ENCODE data around the gene NCOA3.
"Not testable (repeated sequence)": the region's sequence is repeated elsewhere in the genome, so short reads cannot be mapped to it uniquely, and the experiment has no call there.

Gene NCOA3

DNA sequence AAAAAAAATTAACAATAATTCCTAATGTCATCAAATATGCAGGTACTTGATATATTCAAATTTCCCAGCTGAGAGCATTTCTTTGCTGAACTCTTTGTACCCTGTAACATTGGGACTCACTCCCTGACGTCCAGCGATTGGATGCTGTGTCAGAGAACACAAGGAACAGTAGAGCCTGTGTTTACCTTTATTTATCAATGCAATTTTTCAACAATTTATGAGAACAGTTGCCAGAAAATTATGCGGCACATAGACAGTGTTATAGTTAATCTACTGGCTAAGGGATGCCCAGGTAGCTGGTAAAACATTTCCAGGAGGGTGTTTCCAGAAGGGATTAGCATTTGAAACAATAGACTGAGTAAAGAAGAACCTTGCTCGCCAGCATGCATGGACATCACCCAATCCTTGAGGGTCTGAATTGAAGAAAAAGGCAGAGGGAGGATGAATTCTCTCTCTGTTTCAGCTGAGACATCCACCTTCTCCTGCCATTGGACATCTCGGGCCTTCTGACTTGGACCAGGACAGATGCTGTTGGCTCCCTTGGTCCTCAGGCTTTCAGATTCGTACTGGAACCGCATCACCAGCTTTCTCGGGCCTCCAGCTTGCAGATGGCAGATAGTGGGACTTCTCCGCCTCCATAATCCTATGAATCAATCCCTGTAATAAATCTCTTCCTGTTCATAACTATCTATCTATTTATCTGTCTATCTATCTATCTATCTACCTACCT, 42.2 kb upstream of the NCOA3 start:
- TF ChIP-seq Cebpa-rat (IDR thresholded peaks at IDR 0.05) = no peak
- Histone ChIP-seq H3K4me2 (no peak overlapping the region), H3K27me3 (no peaks in the 10 kb centered on the region), H3K4me3 (no peak overlapping the region), H3K27ac (no peak overlapping the region), H3K9me3 (no peaks in the 10 kb centered on the region), H3K36me3 (no peaks in the 10 kb centered on the region), H3K9ac (no peak overlapping the region), H4K20me1 (no peaks in the 10 kb centered on the region), H3K4me1 (no peaks in the 10 kb centered on the region)

DNA sequence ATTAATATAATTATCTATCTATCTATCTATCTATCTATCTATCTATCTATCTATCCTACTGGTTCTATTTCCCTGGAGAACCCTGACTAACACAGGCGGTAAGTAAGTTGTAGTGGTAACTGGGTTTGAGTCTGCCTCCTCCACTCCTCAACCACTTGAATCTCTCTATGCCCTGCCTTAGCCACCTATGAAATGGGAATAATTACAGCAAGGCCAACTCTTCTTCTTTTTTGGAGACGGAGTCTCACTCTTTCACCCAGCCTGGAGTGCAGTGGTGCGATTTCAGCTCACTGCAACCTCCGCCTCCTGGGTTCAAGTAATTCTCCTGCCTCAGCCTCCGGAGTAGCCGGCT, 41.0 kb upstream of the NCOA3 start:
- not testable (repeated sequence) for H3K4me2 ChIP-seq, H3K27ac ChIP-seq, H3K4me3 ChIP-seq, H3K9ac ChIP-seq, H4K20me1 ChIP-seq, H3K9me3 ChIP-seq, H3K4me1 ChIP-seq, H3K36me3 ChIP-seq, H3K27me3 ChIP-seq

DNA sequence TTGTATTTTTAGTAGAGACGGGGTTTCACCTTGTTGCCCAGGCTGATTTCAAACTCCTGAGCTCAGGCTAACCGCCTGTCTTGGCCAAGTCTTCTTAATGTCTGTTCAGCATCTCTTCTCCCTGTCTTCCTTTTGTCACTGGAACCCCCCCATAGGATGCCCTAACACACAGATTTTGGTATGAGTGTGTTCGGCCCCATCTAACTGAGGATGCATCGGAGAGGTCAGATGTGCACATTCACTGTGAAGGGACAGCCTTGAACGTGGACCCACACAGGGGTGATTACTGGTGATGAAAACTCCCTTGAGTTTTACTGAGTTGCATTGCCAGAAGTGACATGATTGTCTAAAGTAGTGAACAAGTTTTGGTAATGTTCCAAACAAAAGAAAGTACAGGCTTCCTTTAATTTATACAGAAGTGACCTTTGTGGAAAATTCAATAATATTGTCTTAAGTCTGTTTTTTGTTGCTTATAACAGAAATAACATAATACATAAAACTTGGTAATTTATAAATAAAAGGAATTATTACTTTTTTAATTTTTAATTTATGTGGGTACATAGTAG, 40.5 kb upstream of the NCOA3 start:
- no peak overlapping the region for H3K4me3 ChIP-seq
- no peaks in the 10 kb centered on the region for H3K27me3 ChIP-seq
- H3K36me3 ChIP-seq = no peaks in the 10 kb centered on the region
- H3K27ac ChIP-seq = no peak overlapping the region
- no peaks in the 10 kb centered on the region for H3K4me1 ChIP-seq
- no peak overlapping the region for H3K4me2 ChIP-seq
- H4K20me1 ChIP-seq = no peaks in the 10 kb centered on the region
- no peak overlapping the region for H3K9ac ChIP-seq
- no peaks in the 10 kb centered on the region for H3K9me3 ChIP-seq
- TF ChIP-seq Cebpa-rat (IDR thresholded peaks at IDR 0.05) = no peak

DNA sequence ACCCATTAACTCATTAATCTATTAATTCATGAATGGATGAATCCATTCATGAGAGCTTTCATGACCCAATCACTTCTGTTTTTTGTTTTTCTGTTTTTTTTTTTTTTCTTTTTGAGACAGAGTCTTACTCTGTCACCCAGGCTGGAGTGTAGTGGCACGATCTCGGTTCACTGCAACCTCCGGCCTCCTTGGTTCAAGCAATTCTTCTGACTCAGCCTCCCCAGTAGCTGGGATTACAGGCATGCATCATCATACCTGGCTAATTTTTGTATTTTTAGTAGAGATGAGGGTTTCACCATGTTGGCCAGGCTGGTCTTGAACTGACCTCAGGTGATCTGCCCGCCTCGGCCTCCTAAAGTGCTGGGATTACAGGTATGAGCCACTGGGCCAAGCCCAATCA, 39.8 kb upstream of the NCOA3 start:
- not testable (repeated sequence) for H3K9me3 ChIP-seq, H3K4me2 ChIP-seq, H3K4me3 ChIP-seq, H3K27me3 ChIP-seq, H3K4me1 ChIP-seq, H3K9ac ChIP-seq, H4K20me1 ChIP-seq, H3K36me3 ChIP-seq, H3K27ac ChIP-seq

DNA sequence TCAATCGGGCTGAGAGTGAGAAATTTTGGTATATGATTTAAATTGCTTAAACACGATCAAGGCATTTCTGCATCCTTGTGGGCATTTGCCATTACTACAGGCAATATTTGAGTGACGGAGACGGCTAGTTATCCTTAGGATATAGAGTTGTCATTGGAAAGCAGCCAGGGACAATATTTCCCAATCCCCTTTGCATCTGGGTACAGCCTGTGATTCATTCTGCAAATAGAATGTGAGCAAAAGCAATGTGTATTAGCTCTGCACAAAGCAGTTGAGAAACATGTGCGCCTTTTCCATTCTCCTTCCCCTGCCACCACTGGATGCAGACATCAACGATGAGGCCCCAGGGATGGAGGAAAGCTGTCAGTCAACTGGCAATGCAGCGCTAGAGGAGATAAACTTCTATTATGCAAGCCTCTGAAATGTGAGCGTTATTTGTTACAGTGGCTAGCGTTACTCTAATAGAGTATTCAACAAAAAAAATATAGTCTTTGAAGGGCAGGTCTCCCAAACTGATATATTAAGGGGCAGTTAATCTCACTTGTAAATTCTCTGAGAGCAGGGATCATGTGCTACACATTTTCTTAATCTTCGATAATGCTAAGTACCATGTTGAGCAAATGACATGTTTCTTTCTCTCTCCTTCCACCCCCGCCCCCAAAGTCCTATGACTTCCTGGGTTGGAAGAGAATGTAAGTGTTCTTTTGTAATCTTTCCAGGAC, 37.1 kb upstream of the NCOA3 start:
- Histone ChIP-seq H4K20me1 (no peaks in the 10 kb centered on the region), H3K36me3 (no peaks in the 10 kb centered on the region), H3K27me3 (no peaks in the 10 kb centered on the region), H3K4me1 (peaks cover 23% of the 10 kb centered on the region), H3K9me3 (no peaks in the 10 kb centered on the region), H3K4me2 (no peak overlapping the region), H3K4me3 (no peak overlapping the region), H3K9ac (no peak overlapping the region), H3K27ac (no peak overlapping the region)
- no peak for TF ChIP-seq Cebpa-rat (IDR thresholded peaks at IDR 0.05)

DNA sequence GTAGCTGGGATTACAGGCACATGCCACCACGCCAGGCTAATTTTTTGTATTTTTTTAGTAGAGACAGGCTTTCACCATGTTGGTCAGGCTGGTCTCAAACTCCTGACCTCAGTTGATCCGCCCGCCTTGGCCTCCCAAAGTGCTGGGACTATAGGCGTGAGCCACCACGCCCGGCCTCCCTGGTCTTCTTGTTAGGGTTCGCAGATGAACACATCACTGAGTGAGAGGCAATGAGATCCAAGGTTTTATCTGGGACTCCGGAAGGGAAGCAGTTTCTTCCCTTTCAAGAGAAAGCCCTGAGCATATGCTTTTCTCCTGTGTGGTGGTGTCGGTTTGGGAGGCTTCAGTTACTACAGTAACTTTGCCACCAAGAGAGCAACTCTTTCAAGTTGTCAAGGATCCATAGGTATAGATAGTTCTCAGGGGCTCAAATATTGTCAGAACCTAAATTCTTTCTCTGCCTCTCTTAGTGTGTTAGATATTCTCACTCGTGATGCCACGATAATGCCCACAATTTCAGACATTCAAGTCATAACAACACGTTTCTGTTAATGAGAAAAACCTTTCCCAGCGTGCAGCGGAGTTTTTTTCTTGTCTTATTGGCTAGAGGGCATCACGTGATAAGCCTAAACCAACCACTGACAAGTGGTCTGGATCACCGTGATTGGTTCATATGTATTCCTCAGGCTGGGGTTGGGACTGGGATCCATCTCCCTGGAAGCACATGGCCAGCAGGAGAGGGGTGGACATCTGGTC, 36.2 kb upstream of the NCOA3 start:
- no peak overlapping the region for H3K4me2 ChIP-seq
- H3K9me3 ChIP-seq = no peaks in the 10 kb centered on the region
- H3K27me3 ChIP-seq = no peaks in the 10 kb centered on the region
- H3K36me3 ChIP-seq = no peaks in the 10 kb centered on the region
- no peak overlapping the region for H3K27ac ChIP-seq
- no peaks in the 10 kb centered on the region for H4K20me1 ChIP-seq
- no peak overlapping the region for H3K9ac ChIP-seq
- peaks cover 27% of the 10 kb centered on the region for H3K4me1 ChIP-seq
- TF ChIP-seq Cebpa-rat (IDR thresholded peaks at IDR 0.05) = no peak
- no peak overlapping the region for H3K4me3 ChIP-seq

DNA sequence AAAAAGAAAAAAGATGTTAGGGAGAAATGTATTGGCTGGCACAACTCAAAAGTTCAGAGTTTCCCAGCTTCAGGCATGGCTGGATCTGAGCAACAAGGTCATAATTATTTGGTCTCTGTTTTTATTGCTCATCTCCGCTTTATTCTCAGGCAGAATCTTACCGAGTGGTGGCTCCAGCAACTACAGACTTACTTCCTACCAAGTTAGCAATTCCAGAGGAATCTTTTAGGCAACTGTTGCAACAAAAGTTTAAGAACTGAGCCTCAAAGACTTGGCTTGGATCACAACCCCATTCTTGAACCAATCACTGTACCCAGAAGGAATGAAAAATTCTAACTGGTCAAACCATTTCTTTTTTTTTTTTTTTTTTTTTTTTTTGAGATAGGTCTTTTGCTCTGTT, 35.5 kb upstream of the NCOA3 start:
- no peak overlapping the region for H3K9ac ChIP-seq
- H3K9me3 ChIP-seq = no peaks in the 10 kb centered on the region
- no peaks in the 10 kb centered on the region for H4K20me1 ChIP-seq
- H3K4me2 ChIP-seq = no peak overlapping the region
- H3K4me3 ChIP-seq = no peak overlapping the region
- TF ChIP-seq Cebpa-rat (IDR thresholded peaks at IDR 0.05) = no peak
- H3K36me3 ChIP-seq = no peaks in the 10 kb centered on the region
- peaks cover 27% of the 10 kb centered on the region for H3K4me1 ChIP-seq
- H3K27me3 ChIP-seq = no peaks in the 10 kb centered on the region
- H3K27ac ChIP-seq = no peak overlapping the region

DNA sequence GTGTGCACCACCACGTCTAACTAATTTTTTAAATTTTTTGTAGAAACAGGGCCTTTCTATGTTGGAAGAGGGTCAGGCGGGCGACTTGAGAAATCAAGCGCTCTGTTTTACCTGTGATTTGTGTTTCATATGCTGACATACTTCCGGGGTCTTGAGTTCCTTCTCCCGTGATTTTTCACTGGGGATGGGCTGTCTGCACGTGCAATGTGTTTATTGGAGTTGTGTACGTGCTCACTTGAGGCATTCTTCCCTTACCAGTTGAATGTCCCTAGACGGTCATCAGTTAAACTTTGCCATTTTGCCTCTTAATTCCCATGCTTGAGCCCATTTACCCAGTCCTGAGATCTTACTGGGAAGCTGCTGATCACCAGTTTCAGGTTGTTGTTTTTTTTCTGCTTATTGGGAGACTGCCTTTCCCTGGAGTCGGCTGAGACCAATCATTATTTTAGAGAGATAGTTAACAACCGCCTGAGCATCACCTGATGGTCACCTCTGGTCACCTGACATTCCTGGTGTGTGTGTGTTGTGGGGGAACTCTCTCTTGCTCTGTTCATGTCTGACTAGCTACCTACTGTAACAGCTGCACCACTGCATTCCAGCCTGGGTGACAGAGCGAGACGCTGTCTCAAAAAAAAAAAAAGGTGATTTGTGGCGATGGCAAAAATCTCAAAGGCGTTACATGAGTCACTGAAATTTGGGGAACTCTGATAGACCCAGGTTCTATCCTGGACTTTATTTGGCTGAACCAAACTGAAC, 34.8 kb upstream of the NCOA3 start:
- no peak for TF ChIP-seq Cebpa-rat (IDR thresholded peaks at IDR 0.05)
- Histone ChIP-seq H3K4me3 (no peak overlapping the region), H4K20me1 (no peaks in the 10 kb centered on the region), H3K9me3 (no peaks in the 10 kb centered on the region), H3K4me2 (no peak overlapping the region), H3K4me1 (peaks cover 27% of the 10 kb centered on the region), H3K27me3 (no peaks in the 10 kb centered on the region), H3K9ac (no peak overlapping the region), H3K27ac (no peak overlapping the region), H3K36me3 (no peaks in the 10 kb centered on the region)

DNA sequence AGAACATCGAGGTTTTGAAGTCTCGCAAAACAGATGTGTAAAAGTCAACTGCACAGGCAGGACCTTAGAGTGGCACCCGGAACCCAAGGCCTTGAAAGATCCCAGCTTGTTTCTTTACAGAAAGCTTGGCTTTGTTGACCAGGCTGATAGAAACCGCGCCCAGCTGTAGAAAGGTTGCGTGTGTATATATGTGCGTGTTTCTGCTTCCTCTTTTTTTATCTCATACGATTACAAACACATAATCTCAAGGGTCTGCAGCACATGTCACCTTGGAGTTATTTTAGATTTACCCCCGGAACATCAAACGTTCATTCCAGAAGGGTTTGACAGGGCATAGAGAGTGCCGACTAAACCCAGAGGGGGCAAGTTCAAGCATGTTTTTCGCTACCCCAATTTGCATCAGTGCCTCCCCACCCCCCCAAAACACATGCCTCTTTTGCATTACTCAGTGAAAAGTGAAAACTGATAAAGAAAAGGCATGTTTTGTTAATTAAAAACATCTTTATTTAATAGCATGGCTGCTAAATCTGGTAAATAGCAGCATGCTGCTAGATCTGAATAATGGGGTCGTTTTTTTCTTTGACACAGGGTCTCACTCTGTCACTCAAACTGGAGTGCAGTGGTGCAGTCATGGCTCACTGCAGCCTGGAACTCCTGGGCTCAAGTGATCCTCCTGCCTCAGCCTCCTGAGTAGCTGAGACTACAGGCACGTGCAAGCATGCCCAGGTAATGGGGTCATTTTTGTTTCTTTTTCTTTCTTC, 33.2 kb upstream of the NCOA3 start:
- Histone ChIP-seq H3K4me1 (peaks cover 33% of the 10 kb centered on the region), H3K4me3 (no peak overlapping the region), H4K20me1 (no peaks in the 10 kb centered on the region), H3K27ac (peak overlapping the region; percentile 49), H3K36me3 (no peaks in the 10 kb centered on the region), H3K9me3 (no peaks in the 10 kb centered on the region), H3K9ac (peak overlapping the region; percentile 42), H3K4me2 (peak overlapping the region; percentile 73), H3K27me3 (no peaks in the 10 kb centered on the region)
- no peak for TF ChIP-seq Cebpa-rat (IDR thresholded peaks at IDR 0.05)
